Limb (tissue), 2 donors: ENCODE data around the gene B3GAT1.
"Not testable (repeated sequence)": the region's sequence is repeated elsewhere in the genome, so short reads cannot be mapped to it uniquely, and the experiment has no call there.

ENCODE experiments used
- DNase-seq, 2 donors: peaks; one replicate each; pipeline ENCODE4 v3.0.0-alpha.2; 2016; ENCODE audit errors: extremely low spot score in 2 of 2

Gene B3GAT1

DNA sequence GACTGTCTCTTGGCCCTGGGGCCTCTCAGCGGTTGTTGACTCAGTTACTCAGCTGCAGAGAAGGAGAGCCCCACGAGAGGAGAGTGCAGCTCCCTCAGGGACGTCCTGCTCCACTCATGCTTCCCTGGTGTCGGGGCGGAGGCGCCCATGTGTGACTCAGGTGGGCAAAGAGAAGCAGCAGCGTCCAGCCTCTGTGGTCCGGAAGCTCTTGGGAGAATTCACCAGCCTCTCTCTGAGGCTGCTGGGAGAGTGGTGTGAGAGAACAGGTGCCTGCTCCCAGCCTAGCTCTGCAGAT lies 54.5 kb downstream of the B3GAT1 start:
- no peak for DNase-seq

DNA sequence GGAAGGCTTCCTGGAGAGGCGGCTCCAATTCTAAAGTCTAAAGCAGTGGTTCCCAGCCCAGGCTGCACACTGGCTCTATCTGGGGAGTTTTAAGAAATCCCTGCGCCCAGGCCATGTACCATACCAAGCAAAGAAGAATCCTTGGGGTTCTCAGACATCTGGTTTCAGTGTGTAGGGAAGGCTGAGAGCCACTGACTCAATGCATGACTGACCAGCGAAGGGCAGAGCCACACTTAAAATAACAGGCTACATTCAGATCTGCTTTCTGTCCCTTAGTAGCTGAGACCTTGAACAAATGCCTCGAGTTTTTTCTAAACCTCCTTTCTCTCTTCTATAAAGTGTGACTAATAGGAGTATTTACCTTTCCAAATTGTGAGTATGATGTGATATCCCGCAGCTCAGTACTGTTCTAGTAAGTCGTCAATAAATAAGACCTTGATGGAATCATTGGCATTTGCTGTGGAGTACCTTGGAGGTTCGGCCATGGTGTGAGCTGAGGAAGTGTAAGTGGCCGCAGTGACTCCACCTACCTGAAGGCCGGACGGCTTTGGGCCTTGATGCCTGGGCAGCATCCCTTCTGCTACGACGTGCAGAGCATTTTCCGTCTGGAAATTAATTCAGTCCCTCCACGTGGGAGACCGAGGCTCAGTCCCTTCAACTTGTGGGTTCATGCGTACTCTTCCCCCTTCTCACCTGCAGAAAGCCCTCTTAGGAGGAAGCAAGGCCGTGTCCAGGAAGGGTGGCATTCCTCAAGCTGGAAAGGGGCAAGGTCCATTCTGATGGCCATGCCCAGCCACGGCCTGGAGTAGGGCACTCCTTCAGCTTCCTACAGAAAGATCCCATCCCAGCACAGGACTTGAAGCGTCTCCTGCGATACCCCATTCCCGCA lies 55.1 kb downstream of the B3GAT1 start:
- no peak for DNase-seq

DNA sequence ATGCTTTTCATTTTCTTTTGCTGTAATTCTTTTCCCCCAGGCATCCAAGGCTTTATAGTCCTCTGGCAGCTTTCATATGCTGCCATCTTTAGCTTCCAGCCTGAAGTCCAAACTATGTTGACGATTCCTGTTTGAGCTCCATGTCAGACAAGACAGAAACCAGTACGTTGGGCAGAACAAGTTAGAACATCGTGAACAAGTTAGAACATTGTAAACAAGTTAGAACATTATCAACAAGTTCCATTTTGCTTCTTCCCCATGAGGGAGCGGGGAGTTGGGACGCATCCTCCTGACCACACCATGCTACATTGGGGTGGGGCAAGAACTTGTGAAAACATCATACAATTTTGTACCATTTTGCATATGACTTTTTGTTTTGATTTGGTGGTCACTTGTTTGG lies 56.4 kb downstream of the B3GAT1 start:
- no peak for DNase-seq

DNA sequence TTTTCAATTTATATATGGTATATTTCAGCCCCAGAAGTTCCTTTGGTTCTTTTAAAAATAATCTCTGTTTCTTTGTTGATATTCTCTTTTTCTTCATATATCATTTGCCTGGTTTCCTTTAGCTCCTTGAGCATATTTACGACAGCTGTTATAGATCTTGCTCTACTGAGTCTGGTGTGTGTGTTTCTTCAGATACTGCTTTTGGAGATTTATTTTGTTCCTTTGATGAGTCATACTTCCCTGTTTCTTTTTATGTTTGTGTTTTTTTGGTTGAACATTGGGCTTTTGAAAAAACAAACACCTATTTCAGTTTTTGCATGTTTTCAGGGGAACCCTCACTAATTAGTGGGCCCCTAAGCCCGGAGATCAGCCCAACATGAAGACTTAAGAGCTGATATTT lies 56.9 kb downstream of the B3GAT1 start:
- no peak for DNase-seq

DNA sequence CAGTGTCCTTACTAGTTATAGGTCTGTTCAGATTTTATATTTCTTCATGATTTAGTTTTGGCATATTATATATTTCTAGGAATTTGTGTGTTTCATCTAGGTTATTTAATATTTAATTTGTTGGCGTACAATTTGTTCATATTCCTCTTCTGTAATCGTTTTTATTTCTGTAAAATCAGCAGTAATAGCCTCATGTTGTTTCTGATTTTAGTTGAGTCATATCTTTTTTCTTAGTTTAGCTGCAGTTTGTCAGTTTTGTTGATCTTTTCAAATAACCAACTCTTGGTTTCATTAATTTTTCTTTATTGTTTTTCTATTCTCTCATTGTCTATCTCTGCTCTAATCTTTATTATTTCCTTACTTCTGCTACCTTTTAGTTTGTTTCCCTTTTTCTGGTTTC lies 59.9 kb downstream of the B3GAT1 start:
- DNase-seq, result no peak

DNA sequence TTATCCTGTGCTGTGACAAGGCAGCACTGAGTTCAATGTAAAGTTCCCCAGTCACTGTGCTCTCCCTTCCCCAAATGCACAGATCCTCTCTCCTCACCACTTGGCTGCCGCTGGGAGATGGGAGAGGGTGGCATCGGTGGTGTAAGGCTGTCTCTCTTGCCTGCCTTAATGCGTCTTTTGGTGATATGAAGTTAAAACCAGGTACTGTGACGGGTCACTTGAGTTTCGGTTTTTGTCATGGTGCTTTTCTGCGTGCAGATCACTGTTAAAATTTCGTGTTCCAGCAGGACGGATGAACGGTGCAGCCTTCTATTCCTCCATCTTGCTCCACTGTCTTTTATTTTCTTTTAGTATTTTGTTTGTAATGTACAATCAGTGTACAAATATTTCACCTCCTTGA lies 61.7 kb downstream of the B3GAT1 start:
- DNase-seq, result no peak

DNA sequence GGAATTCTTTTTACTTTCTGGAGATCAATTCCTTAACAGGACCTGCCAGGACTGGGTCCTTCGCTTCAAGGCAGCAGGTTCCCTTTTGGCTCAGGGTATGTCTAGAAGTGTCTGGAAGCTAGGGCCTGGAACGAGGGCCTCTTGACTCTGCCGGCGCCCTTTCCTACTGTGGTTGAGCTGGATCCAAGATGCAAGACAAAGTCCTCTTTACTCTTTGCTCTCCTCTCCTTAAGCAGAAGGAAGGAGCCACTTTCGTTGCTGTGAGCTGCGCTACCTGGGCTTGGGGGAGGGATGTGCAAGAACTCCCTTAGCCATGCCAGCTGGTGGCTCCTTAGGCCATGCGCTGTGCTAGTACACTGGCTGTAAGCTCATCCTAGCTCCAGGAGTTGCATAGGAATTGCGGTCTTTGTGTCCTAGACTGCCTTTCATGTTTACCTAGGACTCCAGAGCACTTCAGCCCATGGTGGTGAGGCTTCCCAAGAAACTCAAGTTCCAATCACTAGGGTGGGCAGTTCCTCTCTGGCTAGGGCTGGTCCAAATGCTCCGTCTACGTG lies 62.2 kb downstream of the B3GAT1 start:
- no peak for DNase-seq

DNA sequence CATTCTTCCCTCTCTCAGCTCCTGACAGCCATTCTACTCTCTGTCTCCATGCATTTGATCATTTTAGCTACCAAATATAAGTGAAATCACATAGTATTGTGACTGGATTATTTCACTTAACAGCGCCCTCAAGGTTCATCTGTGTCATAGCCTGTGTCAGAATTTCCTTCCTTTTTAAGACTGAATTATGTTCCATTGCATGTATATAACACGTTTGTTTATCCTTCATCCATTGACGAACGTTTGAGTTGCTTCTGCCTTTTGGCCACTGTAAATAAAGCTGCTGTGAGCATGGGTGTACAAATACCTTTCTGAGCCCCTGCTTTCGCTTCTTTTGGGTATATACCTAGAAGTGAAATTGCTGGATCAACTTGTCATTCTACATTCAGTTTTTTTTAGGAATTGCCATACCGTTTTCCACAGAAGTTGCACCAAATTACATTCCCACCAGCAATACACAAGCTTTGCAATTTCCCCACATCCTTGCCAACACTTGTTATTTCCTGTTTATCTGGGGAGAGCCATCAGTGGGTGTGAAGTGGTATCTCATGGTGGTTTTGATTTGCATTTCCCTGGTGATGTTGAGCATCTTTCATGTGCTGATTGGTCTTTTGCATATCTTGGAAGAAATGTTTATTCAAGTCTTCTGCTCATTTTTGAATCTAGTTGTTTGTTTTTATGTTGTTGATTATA lies 62.8 kb downstream of the B3GAT1 start:
- DNase-seq, result no peak

DNA sequence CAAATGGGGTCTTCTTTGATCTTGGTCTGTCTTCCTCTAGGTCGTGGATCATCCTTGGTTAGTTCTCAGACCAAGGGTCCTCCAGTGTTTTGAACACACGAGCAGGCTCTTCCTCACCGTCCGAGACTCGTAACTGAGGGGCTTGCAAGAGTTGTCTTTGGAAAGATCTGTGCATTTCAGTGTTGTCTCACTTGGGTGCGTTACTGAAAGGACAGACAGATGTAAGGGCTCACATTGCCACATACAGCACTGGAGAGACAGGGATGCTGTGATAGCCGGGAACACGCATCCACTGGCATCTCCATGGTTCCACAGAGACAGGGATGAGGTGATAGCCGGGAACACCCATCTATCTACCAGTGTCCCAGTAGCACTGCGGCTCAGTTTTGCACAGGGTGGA lies 64.6 kb downstream of the B3GAT1 start:
- DNase-seq, result peak in 1 of 2 donors; percentile 8

DNA sequence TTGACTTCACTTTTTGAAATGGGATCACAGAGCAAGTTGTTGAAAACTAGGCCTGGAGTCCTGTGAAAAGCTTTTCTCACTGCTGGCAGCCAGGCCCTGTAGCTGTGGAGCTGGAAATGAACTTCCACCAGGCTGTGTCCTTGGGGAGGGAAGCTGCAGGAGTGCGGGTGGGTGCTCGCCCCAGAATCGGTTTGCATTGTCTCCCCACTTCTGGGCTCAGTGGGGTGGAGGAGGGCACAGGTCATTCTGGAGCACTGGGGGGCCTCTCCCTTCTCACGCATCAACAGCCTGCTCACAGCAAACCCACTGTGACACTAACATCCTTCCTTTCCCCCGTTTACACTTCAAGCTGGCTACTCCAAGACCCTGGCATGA lies 65.1 kb downstream of the B3GAT1 start:
- peak in 1 of 2 donors; percentile 9 for DNase-seq

DNA sequence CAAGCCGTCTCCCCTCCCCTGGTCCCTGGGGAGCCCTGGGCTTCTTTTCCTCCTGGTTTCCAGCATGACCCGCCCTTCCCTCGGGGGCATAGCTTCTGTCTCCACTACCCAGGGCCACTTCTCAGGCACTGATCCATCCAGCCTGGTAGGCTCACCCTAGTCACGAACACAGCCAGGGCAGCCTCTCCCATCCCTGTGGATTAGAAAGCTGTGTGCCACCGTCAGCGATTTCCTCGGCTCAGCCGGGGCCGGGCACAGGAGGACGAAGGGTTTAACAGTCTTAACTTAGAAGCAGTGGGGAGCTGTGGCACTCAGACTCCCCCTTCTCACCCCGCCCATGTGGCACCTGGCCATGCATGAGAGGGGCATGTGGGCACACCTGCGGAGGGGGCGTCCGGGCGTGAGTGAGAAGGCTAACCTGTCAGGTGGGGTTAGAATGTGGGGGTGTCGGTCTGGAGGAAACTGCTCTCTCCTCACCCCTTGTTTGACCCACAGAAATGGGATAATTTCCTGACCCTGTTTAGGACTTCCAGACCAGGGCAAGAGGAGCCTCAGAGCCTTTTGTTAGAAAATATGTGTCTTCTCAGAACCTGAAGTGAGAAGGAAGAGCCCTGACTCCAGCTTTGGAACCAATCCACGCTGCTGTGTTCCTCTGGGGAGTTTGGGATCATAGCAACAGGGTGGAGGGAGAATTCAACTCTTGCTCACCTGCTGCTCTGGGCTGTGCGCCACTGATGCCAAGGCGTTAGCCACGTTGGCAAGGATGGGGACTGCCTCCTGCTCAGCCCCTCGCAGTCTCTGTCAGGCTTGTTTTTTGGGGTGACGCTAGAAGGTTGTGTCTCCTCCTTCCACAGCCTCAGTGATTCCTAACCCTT lies 65.7 kb downstream of the B3GAT1 start:
- peak in 1 of 2 donors; percentile 22 for DNase-seq

DNA sequence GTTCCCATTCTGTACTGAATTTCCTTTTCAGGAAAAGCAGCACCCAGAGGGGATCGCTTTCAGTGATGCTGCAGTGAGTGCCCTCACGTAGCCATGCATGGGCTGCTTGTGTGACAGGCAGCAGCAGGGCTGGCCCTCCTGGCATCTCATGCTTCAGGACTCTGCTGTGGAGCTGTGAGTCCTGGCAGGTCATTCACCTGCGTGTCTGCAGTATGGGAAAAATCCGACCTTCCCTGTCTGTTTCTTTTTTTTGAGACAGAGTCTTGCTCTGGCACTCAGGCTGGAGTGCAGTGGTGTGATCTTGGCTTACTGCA lies 66.8 kb downstream of the B3GAT1 start:
- no peak for DNase-seq

DNA sequence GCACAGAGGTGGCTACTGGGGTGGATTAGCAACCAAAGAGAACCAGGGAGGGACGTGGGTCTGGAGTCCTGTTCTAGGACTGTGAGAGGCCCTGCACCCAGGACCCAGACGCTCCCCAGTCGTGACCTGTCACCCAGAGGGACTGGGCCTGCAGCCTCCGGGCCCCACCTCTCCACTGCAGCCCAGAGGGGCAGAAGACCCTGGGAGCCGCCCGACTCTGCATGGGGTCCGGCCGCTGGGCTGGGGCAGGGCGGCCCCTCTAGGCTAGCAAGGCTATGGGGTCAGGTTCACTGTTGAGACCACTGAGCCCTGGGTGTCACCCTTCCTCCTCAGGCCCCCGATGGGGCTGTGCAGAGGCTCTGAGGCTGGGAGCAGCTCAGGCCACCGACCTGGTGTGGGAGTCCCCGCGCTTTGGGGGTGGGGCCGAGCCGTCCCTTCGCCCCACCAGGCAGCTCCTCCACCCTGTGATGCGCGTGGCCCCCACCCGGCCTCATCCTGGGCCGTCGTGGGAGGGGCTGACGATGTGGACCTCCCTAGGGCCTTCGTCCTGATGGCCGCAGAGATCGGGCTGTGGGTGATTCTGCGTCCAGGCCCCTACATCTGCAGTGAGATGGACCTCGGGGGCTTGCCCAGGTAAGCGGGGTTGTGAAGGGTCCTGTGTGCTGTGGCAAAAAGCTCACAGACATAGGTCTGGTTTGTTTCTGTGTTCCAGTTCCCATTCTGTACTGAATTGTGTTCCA lies 67.4 kb downstream of the B3GAT1 start:
- DNase-seq, result not testable (repeated sequence)

DNA sequence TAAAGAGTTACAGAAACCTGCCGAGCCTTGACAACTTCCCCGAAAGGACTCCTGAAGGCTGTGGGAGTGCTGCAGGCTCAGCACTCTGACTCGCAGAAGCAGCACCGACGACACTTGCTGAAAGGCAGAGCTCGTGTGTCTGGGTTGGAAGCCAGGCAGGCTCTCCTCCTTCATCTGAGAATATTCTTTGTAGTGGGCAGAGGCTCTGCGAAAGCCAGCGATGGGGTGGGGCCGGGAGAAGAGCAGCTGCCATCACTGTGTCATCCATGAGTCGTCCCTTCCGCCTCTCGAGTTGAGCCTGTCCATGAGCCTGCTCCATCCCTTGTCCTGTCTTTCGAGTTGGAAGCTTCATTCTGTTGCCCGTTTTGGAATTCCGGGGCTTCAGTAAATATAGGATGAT lies 68.4 kb downstream of the B3GAT1 start:
- DNase-seq, result no peak

DNA sequence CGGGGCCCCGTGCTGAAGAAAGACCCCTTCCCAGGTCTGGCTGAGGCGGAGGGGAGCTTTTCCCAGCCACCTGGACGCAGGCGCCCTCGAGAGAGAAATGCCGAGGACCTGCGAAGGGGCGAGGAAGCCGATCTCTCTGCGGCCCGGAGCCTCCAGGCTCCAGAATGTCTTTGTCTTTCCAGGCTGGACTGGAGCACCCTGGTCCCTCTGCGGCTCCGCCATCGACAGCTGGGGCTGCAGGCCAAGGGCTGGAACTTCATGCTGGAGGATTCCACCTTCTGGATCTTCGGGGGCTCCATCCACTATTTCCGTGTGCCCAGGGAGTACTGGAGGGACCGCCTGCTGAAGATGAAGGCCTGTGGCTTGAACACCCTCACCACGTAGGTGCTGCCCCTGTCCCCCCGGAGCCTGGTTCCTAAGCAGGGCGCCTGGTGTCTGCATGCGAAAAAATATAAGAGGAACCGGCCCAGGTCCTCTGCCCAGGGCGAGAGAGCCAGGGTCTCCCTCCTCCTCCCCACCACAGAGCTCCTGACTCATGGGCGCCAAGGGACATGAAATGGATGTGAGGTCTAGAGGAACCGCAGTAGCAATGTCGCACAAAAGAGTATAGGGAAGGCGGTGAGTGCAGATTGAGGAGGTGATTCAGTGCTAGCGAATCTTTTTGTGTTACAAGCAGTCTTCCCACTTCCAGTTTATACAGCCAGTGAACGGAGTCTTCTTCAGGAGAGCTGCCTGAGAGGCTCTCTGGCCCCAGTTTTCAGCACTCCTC lies 69.3 kb downstream of the B3GAT1 start:
- DNase-seq, result no peak

DNA sequence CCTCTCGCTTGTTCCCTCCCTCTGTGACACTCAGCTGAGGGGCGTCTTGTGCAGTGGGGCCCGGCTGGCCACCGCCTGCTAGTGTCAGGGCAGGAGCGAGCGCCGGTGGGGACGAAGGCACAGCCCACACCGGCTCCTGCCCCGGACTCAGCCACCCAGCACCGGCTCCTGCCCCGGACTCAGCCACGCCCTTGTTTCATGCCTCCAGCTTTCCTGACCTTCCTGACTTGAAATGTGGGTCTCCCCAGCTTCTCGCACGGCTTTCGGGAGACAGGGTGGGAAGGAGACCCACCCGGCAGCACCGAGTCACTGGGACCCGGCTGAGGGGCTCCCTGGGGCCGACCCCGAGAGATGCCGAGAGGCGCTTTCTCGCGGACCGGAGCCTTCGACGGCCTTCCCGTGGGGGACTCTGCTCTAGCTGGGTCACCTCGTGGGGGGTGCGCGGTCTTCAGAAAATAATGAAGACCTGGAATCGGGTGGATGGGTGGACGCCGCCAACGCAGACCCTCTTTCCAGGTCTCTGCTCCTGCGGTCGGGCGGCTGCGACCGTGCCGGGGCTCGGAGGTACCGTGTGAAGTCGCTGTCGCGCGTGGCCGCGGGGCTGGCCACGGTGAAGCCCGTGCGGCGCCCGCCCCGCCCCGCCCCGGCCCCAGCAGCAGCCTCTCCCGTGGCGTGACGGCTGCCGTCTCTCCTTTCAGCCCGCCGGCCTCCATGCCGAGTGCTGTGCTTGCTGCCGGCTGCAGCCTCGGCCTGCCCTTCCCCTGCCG lies 70.1 kb downstream of the B3GAT1 start:
- no peak for DNase-seq

DNA sequence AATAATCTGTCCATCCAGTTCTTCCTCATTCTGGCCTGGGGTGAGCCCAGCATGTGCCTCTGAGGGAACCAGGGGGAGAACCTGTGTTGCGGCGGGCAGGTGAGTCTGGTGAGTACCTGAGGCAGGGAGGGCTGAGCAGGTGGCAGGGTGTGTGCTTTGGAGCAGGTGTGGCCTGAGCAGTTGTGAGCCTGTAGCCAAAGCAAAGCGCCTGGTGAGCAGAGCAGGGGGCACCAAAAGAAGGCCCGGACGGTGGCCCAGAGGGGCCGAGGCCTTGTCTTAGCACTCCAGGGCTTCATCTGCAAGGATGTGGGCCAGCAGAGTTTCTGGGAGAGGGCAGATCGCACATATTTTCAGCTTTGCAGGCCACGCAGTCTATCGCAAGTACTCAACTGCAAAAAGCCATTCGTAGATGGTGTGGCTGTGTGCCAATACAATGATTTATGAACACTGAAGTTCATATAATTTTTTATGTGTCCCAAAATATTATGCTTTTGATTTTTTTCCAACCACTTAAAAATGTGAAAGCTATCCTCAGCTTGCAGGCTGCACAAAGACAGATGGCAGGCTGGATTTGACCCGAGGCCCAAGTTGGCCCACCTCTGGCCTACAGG lies 71.6 kb downstream of the B3GAT1 start:
- no peak for DNase-seq

DNA sequence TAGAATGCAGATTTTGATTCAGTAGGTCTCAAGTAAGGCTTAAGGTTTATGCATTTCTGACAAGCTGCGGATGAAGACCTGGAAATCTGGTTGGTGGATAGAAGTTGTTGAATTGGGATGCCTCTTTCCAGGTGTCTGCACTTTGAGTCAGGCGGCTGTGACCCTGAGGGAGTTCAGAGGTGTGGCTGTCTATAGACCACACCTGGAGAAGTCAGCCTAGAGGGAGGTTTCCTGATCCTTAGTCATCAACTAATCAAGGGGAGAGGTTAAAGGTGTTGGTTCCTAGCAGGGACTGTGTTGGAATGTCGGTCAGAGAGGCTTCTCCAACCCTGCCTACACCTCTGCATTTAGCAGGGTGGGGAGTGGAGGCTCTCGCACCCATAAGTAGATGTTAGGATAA lies 72.3 kb downstream of the B3GAT1 start:
- no peak for DNase-seq

DNA sequence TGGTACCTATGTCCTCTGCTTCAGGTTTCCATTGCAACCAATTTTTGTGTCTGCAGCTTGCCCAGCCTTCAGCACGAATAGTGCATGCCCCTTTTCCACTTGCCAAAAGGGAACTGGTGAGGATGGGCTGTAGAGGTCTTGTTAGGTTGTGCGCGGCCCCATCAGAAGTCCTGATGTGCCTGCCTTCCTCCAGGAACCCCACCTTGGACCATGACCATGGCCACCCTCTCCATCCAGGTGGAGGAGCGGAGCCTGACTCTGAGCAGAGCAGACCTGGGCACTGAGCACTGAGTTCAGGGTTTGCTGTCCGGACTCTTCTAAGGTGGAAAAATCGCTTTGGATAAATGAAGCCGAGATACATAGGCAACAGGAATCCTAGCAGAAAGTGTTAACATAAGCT lies 73.4 kb downstream of the B3GAT1 start:
- no peak for DNase-seq
